ELR (cell line): ENCODE data around the gene APOBEC3G.

Experiments
- DNase-seq: peaks from one replicate; pipeline ENCODE4 v3.0.0-alpha.2; 2015; ENCODE audit warnings: low read depth

The APOBEC3G gene

DNA sequence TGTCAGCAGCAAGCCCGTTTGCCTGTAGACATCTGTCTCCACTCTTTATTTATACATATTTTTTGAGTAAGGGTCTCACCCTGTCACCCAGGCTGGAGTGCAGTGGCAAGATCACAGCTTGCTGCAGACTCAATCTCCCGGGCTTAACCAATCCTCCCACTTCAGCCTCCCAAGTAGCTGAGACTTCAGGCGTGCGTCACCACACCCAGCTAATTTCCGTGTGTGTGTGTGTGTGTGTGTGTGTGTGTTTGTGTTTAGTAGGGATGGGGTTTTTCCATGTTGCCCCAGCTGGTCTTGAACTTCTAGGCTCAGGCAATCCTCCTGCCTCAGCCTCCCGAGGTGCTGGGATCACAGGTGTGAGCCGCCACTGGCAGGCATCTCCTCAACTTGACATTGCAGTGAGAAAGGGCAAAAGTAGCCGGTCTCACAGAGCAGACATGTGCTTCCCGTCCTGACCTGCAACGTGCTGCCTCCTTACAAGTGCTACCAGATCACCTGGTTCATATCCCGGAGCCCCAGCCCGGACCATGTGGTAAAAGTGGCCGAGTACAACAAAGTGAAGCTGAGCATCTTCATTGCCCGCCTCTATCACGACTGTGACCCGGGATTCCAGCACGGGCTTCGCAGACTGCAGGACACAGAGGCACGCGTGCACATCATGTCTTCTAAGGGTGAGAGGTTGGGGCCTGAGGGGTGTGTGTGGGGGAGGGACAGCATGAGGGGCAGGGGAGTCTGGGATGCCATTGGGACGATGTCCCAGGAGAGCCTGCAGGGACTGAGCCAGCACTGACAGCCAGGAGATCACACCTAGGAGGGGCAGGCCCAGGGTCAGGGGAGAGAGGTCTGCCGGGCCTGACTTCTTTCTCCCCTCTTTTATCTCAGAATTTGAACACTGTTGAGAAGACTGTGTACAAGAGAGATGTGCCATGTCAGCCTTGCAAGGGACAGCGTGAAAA lies 14.3 kb downstream of the APOBEC3G start:
- no peak for DNase-seq

- DNase-seq, result no peak
These were observed 15.2 kb downstream of the APOBEC3G start for GRCh38 chr22:39092111-39092862.

DNA sequence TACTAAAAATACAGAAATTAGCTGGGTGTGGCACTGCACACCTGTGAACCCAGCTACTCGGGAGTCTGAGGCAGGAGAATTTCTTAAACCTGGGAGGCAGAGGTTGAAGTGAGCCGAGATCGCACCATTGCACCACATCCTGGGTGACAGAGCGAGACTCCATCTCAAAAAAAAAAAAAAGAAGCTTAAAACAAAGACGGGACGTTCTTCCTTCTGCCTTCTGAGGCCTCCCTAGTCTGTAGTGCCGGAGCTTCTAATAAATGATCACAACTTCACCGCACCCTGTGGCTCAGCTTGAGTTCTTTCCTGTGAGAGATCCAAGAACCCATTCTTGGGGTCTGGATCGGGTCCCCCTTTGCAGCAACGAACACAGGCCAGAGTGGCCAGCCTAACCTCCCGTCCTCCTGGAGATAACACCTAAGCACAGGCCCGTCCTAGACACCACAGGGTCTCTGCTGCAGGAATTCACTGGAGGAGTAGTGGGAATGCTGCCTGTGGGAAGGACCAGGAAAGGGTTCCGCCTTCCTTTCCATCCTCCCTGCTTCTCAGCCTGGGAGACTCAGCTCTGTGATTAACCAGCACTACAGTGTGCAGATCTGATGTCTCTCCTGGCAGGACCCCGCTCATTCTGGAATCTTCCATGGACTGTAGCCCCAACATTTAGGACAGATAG lies 17.8 kb downstream of the APOBEC3G start:
- no peak for DNase-seq

GRCh38 chr22:39095971-39096370 lies 18.9 kb downstream of the APOBEC3G start:
- no peak for DNase-seq

- DNase-seq, result no peak
These were observed 20.3 kb downstream of the APOBEC3G start, which contains the start of gene APOBEC3H for GRCh38 chr22:39097098-39098020. TSS of gene APOBEC3H (plus strand) at chr22:39097244. CDS start at chr22:39100279, 3,035 bp downstream.

DNA sequence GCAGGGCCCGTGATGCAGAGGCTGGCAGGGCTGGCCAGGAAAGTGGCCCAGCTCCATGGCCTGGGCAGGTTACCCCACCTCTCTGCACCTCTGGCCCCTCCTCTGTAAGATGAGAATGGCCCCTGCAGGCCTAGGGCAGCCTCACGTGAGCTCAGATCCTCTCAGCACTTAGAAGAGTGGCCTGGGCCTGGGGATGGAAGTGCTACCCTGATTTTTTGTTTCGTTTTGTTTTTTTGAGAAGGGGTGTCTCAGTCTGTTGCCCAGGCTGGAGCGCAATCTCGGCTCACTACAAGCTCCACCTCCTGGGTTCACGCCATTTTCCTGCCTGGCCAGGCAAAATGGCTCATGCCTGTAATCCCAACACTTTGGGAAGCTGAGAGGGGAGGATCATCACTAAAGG lies 21.0 kb downstream of the APOBEC3G start:
- no peak for DNase-seq

DNA sequence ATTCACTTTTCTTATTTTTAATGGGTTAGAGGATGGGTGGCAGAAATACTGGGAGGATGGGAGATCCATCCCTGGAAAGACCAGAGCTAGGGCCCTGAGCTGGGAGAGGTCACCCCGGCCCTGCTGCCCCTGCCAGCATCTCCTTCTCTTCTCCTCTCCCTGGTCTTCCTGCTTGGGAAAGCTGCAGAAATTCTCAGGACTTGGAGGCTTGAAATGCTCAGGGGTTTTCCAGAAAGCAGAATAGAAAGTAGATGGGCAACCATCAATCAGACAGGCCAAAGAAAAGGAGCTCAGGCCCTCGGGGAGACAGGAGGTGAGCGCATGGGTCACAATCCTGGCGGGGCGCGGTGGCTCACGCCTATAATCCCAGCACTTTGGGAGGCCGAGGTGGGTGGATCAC lies 21.5 kb downstream of the APOBEC3G start:
- no peak for DNase-seq

DNA sequence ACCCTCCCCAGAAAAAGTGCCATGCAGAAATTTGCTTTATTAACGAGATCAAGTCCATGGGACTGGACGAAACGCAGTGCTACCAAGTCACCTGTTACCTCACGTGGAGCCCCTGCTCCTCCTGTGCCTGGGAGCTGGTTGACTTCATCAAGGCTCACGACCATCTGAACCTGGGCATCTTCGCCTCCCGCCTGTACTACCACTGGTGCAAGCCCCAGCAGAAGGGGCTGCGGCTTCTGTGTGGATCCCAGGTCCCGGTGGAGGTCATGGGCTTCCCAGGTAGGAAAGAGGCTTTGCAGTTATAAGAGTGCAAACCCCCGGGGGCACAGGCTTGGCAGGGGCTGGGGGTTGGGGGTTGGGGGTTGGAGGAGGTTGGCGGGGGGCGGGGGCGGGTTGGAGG lies 24.2 kb downstream of the APOBEC3G start:
- DNase-seq, result no peak

DNA sequence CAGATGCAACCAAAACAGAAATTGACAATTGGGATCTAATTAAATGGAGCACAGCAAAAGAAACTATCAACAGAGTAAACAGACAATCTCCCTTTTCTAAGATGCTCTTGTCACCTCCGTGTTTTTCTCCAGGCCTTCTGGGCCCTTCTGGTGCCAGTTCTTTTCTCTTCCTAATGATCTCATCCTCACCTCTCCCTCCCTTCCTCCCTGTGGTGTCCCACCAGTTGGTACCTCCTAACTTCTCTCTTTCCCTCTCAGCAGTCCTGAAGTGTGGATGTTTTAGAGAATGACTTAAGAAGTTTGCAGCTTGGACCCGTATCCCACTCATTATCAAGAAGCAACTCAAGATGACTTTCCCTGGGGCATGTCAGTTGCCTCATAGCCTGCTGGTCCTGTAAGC lies 26.4 kb downstream of the APOBEC3G start:
- DNase-seq, result no peak

DNA sequence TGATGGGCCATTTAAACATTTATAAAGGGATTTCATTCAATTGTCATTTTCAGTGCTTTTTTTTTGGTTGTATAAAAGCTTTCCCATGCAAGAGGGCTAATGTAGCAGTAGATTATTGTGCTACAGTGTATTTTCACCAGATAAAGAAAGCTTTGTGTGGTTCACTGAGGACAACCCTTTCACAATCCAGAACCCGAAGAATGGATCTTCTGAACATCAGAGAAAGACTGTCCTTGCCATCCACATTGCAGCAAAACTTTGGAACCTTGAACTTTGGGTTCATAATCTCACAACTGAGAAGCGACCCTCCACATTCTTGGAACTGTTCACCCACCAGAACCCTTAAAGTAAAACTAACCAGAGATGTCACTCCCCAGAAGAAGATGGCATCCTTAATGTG lies 29.3 kb downstream of the APOBEC3G start:
- no peak for DNase-seq

- no peak for DNase-seq
These were observed 31.4 kb downstream of the APOBEC3G start for GRCh38 chr22:39108487-39108886.

GRCh38 chr22:39109361-39109760 lies 32.3 kb downstream of the APOBEC3G start:
- DNase-seq, result no peak

- no peak for DNase-seq
These were observed 33.8 kb downstream of the APOBEC3G start for GRCh38 chr22:39110631-39111561.

DNA sequence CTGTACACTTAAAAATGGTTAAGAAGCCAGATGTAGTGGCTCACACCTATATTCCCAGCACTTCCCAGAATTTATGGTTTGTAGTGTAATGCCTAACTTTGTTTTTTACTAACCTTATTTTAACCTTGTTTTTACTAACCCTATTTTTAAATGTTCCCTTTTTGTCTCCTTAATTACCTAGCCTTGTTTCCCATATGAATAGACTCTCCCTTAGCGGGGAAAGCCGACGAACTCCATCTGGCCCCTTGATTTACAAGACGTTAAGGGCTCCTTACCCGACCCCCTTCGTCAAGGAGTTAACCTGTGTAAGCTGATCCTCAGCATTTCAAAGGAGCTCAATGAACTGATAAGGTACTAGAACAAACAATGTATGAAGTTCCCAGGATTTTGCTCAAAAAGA lies 37.0 kb downstream of the APOBEC3G start:
- no peak for DNase-seq

DNA sequence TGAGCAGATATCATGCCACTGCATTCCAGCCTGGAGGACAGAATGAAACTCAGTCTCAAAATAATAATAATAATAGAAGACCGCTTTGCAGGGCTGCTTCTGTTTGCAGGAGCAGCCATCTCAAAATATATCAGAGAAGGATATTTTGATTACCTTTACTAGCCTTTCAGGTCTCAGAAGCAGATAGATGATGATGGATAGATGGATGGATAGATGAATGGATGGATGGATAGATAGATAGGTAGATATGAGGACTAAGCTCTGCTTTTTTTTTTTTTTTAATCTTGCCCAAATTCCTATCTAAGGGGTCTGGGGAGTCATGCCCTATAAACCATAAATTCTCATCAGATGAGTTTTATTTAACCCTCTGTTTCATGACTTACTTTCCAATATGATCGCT lies 38.5 kb downstream of the APOBEC3G start:
- no peak for DNase-seq

- no peak for DNase-seq
These were observed 39.0 kb downstream of the APOBEC3G start for GRCh38 chr22:39115977-39116621.

GRCh38 chr22:39117585-39118191 lies 40.6 kb downstream of the APOBEC3G start:
- DNase-seq, result peak; percentile 73

DNA sequence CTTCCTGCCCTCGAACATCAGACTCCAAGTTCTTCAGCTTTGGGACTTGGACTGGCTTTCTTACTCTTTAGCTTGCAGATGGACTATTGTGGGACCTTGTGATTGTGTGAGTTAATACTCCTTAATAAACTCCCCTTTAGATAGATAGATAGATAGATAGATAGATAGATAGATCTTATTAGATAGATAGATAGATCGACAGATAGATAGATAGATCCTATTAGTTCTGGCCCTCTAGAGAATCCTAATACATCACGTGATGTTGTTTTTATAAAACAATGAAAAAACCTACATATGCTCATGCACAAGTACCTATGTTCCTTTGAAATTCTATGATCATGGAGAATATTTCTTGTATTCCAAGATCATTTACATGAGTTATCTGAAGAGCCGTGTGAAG lies 43.9 kb downstream of the APOBEC3G start:
- no peak for DNase-seq

DNA sequence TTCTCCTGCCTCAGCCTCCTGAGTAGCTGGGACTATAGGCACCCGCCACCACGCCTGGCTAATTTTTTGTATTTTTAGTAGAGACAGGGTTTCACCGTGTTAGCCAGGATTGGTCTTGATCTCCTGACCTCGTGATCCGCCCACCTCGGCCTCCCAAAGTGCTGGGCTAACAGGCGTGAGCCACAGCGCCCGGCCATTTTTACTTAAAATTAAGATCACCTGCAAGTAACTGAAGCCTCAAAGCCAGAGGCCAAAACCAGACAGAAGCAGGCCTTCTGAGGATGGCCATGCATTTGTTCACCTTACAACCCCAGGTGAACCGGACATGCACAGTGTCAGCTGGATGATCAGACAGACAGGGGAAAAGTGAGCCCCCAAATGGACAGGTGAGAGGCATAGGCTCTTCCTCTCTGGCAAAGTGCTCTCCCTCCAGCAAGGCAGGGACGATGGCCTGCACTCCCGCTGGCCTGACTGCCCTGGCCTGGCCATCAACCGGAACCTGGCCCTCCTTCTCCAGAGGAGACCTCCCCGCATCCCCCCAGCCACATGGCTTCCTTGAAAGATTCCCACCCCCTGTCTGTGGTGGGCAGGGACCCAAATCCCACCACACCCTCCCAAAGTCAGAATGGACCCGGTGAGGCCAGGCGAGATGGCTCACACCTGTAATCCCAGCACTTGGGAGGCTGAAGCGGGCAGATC lies 45.8 kb downstream of the APOBEC3G start:
- DNase-seq, result no peak
